Measurements from ENCODE around the gene DPYSL4. TPM values are rescaled to one million over a fixed set of nuclear protein-coding genes. Genes with fewer than 3 reads are reported as not detected.

DPYSL4 gene
- total RNA-seq, 4 donors from 2014 or later, result 0.22 to 0.94 (median 0.34) TPM; not detected in 1

DNA sequence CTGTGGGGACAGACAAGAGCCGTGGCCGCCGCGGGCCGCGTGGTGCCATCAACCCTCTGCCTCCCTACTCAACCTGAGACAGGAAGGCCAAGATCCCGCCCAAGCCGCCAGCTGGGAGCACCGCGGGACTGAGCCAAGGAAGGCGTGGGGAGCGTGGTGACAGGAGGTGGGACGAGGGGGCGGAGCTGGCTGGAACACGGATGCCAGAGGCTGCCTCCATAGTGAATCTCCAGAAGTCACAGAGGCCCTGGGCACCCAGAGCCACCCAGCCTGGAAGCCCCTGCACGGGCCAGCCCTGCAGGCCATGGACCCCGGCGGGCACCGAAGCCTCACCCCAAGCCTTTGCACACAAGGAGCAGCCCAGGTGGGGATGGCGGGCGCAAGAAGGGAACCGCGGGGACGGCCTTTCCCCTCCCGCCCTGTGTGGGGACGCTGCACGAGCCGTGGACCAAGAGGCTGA, 18.1 kb upstream of the DPYSL4 start:
- TF ChIP-seq, protein P1, sequence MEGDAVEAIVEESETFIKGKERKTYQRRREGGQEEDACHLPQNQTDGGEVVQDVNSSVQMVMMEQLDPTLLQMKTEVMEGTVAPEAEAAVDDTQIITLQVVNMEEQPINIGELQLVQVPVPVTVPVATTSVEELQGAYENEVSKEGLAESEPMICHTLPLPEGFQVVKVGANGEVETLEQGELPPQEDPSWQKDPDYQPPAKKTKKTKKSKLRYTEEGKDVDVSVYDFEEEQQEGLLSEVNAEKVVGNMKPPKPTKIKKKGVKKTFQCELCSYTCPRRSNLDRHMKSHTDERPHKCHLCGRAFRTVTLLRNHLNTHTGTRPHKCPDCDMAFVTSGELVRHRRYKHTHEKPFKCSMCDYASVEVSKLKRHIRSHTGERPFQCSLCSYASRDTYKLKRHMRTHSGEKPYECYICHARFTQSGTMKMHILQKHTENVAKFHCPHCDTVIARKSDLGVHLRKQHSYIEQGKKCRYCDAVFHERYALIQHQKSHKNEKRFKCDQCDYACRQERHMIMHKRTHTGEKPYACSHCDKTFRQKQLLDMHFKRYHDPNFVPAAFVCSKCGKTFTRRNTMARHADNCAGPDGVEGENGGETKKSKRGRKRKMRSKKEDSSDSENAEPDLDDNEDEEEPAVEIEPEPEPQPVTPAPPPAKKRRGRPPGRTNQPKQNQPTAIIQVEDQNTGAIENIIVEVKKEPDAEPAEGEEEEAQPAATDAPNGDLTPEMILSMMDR (IDR thresholded peaks at IDR 0.05; ENCODE audit: low read depth), result no peak

- TF ChIP-seq, protein P1 (IDR thresholded peaks at IDR 0.05; ENCODE audit: low read depth), result no peak
These were observed 17.6 kb upstream of the DPYSL4 start for GRCh38 chr10:132169031-132169765.

DNA sequence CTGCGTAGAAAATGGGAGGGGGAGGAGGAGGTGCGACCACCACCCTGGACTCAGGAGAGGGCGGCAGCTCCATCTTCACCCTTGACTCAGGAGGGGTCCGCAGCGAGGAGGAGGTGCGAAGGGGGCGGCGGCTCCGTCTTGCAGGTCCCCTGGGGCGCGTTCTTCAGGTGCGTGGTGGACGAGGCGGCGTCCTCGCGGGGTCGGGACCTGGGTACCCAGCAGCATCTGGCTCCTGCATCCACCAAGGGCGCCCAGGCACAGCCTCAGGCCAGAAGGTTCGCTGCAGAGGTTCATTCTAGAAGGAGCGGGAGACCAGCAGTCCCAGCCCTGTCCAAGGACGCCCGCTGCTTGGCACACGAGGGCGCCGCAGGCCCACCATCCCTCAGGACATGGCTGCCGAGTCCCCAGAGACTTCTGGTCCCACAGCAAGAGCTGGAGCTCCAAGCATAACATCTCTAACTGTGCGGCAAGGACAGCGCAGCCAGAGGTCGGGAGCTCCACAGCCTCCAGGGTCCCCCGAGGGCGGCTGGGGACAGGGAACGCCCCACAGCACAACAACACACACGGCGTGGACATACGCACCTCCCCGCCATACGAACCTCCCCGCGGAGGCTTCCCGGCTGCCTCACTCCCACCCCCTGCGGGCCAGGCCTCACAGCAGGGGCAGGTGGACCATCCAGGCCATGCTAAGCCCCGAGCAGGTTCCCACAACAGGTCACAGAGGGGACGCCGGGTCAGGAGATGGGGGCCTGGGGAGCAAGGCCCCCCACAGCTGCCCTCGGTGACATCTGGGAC, 16.8 kb upstream of the DPYSL4 start:
- TF ChIP-seq, protein P1 (IDR thresholded peaks at IDR 0.05; ENCODE audit: low read depth), result no peak

- TF ChIP-seq, protein P1 (IDR thresholded peaks at IDR 0.05; ENCODE audit: low read depth), result no peak
These were observed 16.0 kb upstream of the DPYSL4 start for GRCh38 chr10:132170561-132171361.

GRCh38 chr10:132172091-132173066, 14.4 kb upstream of the DPYSL4 start:
- TF ChIP-seq, protein P1 (IDR thresholded peaks at IDR 0.05; ENCODE audit: low read depth), result no peak

DNA sequence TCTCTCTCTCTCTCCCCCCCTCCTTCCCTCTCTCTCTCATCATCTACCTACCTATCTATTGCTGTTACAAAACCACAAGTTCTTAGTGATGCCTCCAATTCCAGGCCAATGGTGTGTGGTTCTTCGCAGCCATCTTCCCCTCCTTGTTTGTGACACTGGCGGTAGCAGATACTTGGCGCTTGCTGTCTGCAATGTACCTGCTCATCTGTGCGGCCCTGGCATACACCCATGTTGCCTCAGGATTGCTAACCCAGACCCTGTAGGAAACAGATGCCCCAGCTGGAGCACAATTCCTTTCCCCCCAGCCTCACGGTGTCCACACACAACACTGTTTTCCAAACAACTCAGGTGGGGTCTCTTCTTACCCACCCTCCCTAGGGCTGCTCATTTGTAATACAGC, 13.6 kb upstream of the DPYSL4 start:
- TF ChIP-seq, protein P1 (IDR thresholded peaks at IDR 0.05; ENCODE audit: low read depth), result no peak
